GM21390 (cell line): ENCODE measurements around the gene PRDM5.

ENCODE experiments used
- ATAC-seq: cut with Tn5 transposase; IDR thresholded peaks from one replicate; pipeline ENCODE4 v1.9.1; 2021; ENCODE audit not compliant: unreplicated experiment

The PRDM5 gene

GRCh38 chr4:120718979-120719566, 203.5 kb downstream of the PRDM5 start:
- ATAC-seq = peak; percentile 84

- ATAC-seq = no peak
Observed at GRCh38 chr4:120716346-120716745, 206.2 kb downstream of the PRDM5 start.

GRCh38 chr4:120714417-120715010, 208.0 kb downstream of the PRDM5 start:
- ATAC-seq = no peak

DNA sequence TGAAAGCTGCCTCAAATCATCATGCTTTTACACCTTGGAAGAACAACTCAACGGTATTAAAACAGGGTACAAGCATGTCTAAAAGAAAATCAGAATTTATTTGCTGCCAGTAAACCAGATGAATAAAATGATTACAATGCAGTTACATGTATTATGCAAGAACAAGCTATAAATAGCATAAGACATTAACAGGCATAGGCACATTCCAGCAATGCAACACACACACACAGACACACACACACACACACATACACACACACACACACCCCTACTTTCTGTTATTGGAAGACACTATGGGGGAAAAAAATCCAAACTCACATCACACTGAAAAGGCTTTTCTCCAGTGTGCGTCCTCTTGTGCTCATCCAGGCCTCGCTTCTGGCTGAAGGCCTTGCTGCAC, 212.5 kb downstream of the PRDM5 start:
- no peak for ATAC-seq

- ATAC-seq = no peak
Observed at GRCh38 chr4:120704538-120704937, 218.0 kb downstream of the PRDM5 start.

DNA sequence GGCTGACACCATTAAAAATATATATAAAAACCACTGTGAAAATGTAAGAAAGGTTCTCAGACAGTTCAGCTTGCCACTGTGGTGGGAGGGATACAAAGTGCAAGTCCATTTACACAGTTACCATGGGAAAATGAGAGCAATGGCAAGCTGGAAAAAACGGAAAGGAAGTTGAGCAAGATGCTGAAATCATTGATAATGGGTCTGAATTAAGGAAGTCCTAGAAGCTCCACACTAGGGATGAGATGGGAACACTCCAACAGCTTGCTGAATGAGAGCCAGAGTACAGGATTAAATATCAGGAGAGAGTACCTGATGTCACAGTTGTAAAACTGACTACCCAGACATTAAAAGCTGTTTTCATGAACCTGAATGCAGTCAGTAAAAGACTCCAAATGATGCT, 218.6 kb downstream of the PRDM5 start:
- no peak for ATAC-seq

DNA sequence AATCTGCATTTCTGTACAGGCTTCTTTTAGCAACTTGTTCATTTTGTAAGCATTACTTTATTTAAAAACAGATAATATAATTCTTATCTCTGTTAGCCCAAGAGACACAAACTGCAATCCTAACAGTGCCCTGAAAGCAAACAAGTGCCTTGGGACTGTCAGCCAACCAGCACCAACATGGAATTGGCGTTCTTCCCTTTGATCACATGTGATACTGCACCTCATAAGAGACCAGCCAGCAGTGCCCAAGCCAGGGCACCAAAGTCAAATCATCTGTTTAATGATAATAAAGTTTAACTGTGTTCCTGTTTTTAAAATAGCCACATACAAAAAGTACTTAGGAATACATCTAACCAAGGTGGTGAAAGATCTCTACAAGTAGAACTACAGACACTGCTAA, 223.2 kb downstream of the PRDM5 start:
- no peak for ATAC-seq

DNA sequence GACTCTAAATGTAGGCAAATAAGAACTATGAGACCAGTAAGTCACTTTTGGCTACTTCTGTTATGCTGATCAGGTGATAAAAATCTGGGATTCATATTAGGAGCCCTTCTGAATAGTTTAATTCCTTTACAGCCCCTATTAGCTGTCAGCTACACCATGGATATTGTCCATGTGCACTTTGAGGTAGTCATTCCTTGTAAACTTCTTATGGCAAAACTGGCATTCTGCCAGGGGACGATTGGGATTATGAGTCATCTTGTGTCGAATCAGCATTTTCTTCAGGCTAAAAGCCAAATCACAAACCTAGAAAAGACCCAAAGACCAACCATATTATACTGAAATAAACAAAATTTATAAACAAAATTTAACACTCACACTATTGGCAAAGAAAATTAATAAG, 227.6 kb downstream of the PRDM5 start:
- ATAC-seq = no peak

- ATAC-seq = no peak
Observed at GRCh38 chr4:120693816-120694215, 228.7 kb downstream of the PRDM5 start.

DNA sequence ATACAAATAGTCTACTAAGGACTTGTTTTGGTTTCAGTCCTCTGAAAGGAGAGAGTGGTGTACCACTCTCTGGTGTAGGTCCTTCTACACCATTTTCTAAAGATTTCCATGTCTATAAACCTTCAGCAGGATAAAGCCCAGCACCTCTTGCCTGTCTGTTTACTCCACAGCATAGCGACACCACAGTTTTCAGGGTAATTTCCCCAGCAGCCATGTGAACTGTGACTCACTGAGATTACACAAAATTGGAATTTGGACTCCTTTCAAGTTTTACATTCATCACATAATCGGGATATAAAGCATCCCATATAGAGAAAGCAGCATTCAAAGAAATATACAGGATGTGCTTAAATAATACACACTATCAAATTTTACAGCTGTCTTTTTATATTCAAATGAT, 229.6 kb downstream of the PRDM5 start:
- no peak for ATAC-seq

DNA sequence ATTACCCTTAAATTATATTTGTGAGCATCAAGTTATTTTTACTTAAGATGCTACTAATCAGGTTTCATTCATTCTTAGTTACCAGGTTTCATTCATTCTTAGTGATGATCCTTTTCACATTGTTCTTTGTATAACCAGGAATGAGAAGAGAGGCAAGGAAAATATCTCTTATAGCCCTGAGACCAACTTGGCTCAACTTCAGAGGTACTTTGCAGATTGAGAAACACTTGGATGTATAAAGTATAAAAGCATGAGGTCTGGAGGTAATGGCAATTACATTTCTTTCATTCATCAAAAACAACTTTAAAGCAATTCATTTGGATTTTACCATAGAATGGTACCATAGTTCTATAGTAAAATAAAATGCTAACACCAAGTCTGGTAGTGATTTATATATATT, 231.0 kb downstream of the PRDM5 start:
- no peak for ATAC-seq

GRCh38 chr4:120691106-120691505, 231.4 kb downstream of the PRDM5 start:
- ATAC-seq = no peak

DNA sequence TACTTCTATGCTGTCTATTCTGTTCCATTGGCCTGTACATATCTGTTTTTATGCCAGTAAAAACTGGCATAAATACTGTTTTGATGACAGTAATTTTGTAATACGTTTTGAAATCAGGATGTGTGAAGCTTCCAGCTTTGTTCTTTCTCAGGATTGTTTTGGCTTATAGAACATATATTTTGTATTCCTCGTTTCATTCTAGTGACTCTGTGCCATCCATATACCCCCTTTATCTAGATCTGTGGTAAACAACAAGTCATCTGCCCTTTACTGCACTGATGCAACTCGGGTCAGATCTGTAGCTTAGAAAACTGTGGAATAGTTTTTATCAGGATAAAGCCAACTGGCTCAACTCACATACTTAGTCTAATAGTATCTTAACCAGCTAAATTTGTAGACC, 233.7 kb downstream of the PRDM5 start:
- ATAC-seq = no peak

- no peak for ATAC-seq
Observed at GRCh38 chr4:120685756-120686278, 236.7 kb downstream of the PRDM5 start.

DNA sequence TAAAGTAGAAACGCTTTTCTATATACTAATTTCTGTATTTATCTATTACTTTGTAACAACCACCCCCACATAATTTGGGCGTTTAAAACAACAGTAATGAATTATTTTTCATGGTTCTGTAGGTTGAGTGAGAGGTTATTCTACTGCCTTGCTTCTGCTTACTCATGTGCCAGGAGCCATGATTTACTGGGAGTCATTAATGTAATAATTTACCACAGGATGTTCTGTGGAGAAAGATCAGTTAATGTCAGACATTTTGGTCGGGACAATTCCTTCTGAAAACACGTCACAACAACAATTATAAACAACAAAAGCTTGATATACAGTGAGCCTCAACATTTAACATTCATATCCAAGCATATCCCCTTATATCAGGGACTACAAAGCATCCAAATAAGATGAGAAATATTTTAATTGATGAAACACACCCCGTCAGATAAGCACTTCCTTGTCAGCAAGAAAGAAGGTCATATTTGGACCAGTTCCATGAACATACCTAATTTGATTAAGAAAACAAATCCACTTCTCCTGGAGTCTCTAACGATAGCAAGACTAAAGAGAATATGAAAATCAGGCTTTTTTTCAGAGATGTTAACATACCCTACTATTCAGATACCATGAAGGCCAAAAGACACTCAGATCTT, 238.5 kb downstream of the PRDM5 start:
- no peak for ATAC-seq

DNA sequence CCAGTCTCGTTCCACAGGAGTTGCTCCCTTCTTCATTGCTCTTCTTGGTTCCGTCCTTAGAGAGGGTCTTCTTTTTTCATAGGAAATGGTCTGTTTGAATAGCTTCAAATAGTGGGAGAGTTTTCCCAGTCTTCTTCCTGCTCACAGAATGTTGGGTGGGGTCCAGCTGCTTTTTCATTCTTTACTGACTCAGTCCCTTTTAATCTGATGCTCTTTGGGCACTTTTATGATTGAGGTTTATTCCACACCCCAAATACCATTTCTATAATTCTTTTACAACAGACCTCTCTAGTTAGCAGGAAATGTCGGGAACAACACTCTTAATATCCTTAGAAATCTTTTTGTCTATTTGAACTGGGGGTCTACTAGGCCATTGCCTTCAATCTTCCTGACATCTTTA, 239.5 kb downstream of the PRDM5 start:
- ATAC-seq = no peak

GRCh38 chr4:120680647-120681228, 241.8 kb downstream of the PRDM5 start:
- ATAC-seq = no peak

GRCh38 chr4:120673696-120674095, 248.8 kb downstream of the PRDM5 start:
- ATAC-seq = no peak

DNA sequence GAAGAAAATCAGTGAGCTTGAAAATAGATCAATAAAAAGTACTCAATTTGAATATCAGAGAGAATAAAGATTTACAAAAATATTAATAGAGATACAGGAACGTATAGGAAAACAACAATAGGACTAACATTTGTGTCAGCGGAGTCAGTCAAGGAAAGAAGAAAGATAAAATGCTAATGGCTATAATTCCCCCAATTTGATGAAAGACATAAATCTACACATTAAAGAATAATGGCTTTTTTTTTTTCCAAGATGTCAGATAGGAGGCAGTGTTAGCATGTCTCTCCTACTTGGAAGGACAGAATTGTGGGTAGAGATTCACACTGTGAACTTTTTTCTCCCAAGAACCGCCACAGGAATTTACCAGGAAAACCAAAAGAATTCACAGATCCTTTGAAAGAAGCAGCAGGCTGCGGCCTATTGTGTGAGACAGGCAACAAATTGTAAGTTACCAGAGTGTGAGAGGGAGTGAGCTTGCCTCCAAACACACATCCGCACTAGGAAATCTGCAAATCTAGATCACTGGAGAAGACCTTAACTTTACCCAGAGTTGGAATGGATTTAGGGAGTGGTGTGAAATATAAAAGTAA, 249.9 kb downstream of the PRDM5 start:
- no peak for ATAC-seq

DNA sequence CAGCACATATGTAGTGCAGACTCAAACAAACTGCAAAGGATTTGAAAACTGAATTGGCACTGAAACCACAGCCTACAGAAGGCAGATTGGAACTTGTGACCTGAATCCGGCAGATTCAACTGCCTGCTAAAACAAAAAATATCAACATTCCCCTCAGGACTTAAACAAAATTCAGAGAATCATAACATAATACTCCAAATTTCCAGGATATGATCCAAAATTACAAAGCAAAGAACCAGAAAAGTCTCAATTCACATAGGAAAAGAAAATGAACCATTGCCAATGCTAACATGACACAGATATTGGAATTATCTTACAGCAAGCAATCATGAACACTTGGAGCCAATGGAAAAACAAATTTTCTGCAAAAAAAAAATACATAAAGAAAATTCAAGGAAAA, 250.4 kb downstream of the PRDM5 start:
- no peak for ATAC-seq

DNA sequence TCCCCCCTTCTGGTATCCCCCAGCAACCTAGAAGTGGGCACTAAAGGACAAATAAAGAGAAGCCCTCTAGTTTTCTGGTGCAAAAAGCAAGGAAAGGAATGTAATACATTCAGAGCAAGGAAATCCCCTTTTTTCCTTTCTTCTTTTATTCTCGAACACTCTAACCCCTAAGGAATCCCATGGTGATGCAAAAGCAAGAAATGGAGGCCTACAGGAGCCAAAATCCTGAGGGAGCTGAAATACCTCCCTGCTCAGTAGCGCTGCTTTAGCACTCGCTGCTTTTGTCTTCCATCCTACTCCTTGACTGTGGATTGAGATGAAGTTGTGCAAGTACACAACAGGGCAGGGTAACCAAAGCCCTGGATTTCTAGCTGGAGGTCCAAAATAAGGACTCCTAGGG, 251.0 kb downstream of the PRDM5 start:
- no peak for ATAC-seq

DNA sequence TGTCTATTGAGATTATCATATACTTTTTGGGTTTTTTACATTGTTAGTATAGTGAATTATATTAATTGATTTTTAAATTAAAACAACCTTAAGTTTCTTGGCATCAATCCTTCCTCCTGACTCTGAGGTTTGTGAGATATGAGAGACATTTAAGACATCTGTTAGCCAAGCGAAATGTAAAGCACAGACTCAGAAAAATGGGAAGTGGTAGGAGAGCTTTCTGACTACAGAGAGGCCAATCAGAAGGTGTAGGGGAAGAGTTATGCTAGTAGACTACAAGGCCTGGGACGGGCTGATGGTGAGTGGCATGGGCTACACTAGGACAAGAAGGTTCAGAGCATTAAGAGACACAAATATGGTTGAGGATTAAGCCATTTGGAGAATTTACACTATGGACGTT, 255.4 kb downstream of the PRDM5 start:
- no peak for ATAC-seq
